Measurements from ENCODE around the gene AMELX. TPM values are rescaled to one million over a fixed set of nuclear protein-coding genes. Genes with fewer than 3 reads are reported as not detected.

Gene AMELX
- not detected in 2 replicates for total RNA-seq (2016; rRNA removed; fragmentation: Illumina TruSeq; extraction: Trizol)
- total RNA-seq (2016; cell fraction: cytosol; rRNA removed; fragmentation: Illumina TruSeq; extraction: Trizol; ENCODE audit: low read depth): not detected in 2 replicates
- total RNA-seq (2016; cell fraction: insoluble cytoplasmic fraction; rRNA removed; fragmentation: Illumina TruSeq; extraction: Trizol): not detected in 2 replicates
- not detected in 2 replicates for total RNA-seq (2016; cell fraction: membrane; rRNA removed; fragmentation: Illumina TruSeq; extraction: Trizol)
- not detected in 2 replicates for total RNA-seq (2016; cell fraction: nucleus; rRNA removed; fragmentation: Illumina TruSeq; extraction: Trizol)
- polyA plus RNA-seq (2011; rRNA removed): not detected in 2 replicates
- polyA plus RNA-seq (2011; cell fraction: cytosol; rRNA removed): not detected in 2 replicates
- not detected in 2 replicates for polyA plus RNA-seq (2011; cell fraction: nucleus; rRNA removed)
- not detected in 2 replicates for polyA plus RNA-seq (2012)
- not detected in 2 replicates for polyA plus RNA-seq (2016; cell fraction: cytosol; fragmentation: Illumina TruSeq; extraction: Trizol; ENCODE audit: low read depth)
- polyA plus RNA-seq (2016; cell fraction: insoluble cytoplasmic fraction; fragmentation: Illumina TruSeq; extraction: Trizol; ENCODE audit: low read depth): not detected in 2 replicates
- polyA plus RNA-seq (2016; cell fraction: membrane; fragmentation: Illumina TruSeq; extraction: Trizol; ENCODE audit: low read depth): not detected in 2 replicates
- not detected in 2 replicates for polyA plus RNA-seq (2016; cell fraction: nucleus; fragmentation: Illumina TruSeq; extraction: Trizol; ENCODE audit: insufficient read depth, low read depth)
- not detected in 2 replicates for polyA minus RNA-seq (2011; rRNA and poly(A)+ RNA removed; ENCODE audit: low replicate concordance)
- polyA minus RNA-seq (2011; cell fraction: cytosol; rRNA and poly(A)+ RNA removed): not detected in 2 replicates
- not detected in 2 replicates for polyA minus RNA-seq (2011; cell fraction: nucleus; rRNA and poly(A)+ RNA removed)
- not detected for Bru-seq, nascent RNA
- BruChase-seq, experiment 1, labeled RNA remaining after a 6-hour chase: not detected
- not detected for BruChase-seq, experiment 2, labeled RNA remaining after a 2-hour chase
- long read RNA-seq, experiment 1: 0 reads
- long read RNA-seq, experiment 2: 0 reads

DNA sequence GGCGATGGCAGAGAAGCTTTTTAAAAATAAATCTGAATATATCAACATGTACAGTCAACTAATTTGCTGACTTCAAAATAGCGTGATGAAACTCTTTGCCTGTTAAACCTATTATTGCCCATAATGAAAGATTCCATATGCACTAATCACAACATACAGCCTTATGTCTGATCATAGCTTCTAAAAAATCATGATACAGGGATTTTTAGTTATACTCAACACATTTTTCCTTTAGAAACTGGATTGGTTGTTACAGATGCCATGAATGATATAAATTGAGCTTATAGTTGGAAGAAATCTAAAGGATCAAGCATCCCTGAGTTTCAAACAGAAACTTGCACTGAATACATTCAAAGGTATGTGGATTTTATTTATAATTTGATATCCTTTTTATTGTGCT, at the start of gene AMELX:
TSS of gene AMELX (plus strand) at position 301 of the 400 bp plus-strand sequence. CDS start 1,376 bp downstream, outside the sequence.
- intact Hi-C loops (cut with micrococcal nuclease; ENCODE audit: unreplicated experiment): no loop called here
- in situ Hi-C loops (cut with HindIII; ENCODE audit: extremely low pct_ligation_motif_present, low pct_unique_long_range_greater_than_20kb): no loop called here
- DNase-seq (ENCODE audit: low spot score) (no peak), FAIRE-seq (no peak), ATAC-seq (no peak)
- WGBS (ENCODE audit: low lambda C conversion rate): 42% methylated on average over 2 of the region's 2 CpGs
- BruUV-seq (replicated peaks): no TSS peak
- Histone ChIP-seq H3K4me1 (ENCODE audit: insufficient read depth, low read length) (no peaks in the 10 kb centered on the region), H3K36me3 (replicated peaks in 1 of 2; ENCODE audit: control insufficient read depth in 1 of 2, insufficient read depth in 2 of 2, low read length in 2 of 2) (no peaks in the 10 kb centered on the region), H3K79me2 (ENCODE audit: insufficient read depth, low read length) (no peaks in the 10 kb centered on the region), H3K27me3 (ENCODE audit: control insufficient read depth in 1 of 2, insufficient read depth in 2 of 2, low read length in 2 of 2) (no peaks in the 10 kb centered on the region), H3K9ac (ENCODE audit: insufficient read depth, low read depth, low read length) (no peak within 1 kb of the TSS), H4K20me1 (ENCODE audit: insufficient read depth, low read length) (no peaks in the 10 kb centered on the region), H3K4me2 (ENCODE audit: low read depth, low read length) (no peak within 1 kb of the TSS), H3K27ac (ENCODE audit: extremely low read length, insufficient read depth, low read length) (no peak within 1 kb of the TSS), H3K4me3 (replicated peaks in 1 of 3; ENCODE audit: insufficient read depth in 1 of 3, low read depth in 2 of 3, low read length in 3 of 3) (no peak within 1 kb of the TSS), H3K9me3 (ENCODE audit: low read length) (no peaks in the 10 kb centered on the region), H2AFZ (ENCODE audit: low read length) (no peak within 1 kb of the TSS)
- ChIA-PET CTCF (ENCODE audit: low intra/inter-chr PET ratio, low total read pairs) (no interaction called here), POLR2A (no interaction called here)
- TF ChIP-seq AKAP8 (CRISPR knock-in tag; IDR thresholded peaks at IDR 0.05): no peak
- no peak for TF ChIP-seq TBL1XR1 (IDR thresholded peaks at IDR 0.05; ENCODE audit: borderline replicate concordance, low read length, partially characterized antibody)
- no peak for TF ChIP-seq ZMAT5 (CRISPR knock-in tag; IDR thresholded peaks at IDR 0.05; ENCODE audit: borderline replicate concordance, low read depth)
- no peak for TF ChIP-seq CCAR2 (optimal IDR thresholded peaks at IDR 0.05; ENCODE audit: low read depth, low read length)
- no peak for TF ChIP-seq ZNF670 (CRISPR knock-in tag; IDR thresholded peaks at IDR 0.05; ENCODE audit: borderline replicate concordance)
- TF ChIP-seq, protein P1, sequence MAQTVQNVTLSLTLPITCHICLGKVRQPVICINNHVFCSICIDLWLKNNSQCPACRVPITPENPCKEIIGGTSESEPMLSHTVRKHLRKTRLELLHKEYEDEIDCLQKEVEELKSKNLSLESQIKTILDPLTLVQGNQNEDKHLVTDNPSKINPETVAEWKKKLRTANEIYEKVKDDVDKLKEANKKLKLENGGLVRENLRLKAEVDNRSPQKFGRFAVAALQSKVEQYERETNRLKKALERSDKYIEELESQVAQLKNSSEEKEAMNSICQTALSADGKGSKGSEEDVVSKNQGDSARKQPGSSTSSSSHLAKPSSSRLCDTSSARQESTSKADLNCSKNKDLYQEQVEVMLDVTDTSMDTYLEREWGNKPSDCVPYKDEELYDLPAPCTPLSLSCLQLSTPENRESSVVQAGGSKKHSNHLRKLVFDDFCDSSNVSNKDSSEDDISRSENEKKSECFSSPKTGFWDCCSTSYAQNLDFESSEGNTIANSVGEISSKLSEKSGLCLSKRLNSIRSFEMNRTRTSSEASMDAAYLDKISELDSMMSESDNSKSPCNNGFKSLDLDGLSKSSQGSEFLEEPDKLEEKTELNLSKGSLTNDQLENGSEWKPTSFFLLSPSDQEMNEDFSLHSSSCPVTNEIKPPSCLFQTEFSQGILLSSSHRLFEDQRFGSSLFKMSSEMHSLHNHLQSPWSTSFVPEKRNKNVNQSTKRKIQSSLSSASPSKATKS (CRISPR knock-in tag; IDR thresholded peaks at IDR 0.05): no peak
